ENCODE data around the gene DLX2. TPM values are rescaled to one million over a fixed set of nuclear protein-coding genes. Genes with fewer than 3 reads are reported as not detected.

DLX2 gene
- total RNA-seq, 4 donors from 2014 or later = not detected

GRCh38 chr2:172092716-172093415 lies 9.8 kb downstream of the DLX2 start:
- no peak overlapping the region for H3K27ac ChIP-seq
- TF ChIP-seq, protein P1, sequence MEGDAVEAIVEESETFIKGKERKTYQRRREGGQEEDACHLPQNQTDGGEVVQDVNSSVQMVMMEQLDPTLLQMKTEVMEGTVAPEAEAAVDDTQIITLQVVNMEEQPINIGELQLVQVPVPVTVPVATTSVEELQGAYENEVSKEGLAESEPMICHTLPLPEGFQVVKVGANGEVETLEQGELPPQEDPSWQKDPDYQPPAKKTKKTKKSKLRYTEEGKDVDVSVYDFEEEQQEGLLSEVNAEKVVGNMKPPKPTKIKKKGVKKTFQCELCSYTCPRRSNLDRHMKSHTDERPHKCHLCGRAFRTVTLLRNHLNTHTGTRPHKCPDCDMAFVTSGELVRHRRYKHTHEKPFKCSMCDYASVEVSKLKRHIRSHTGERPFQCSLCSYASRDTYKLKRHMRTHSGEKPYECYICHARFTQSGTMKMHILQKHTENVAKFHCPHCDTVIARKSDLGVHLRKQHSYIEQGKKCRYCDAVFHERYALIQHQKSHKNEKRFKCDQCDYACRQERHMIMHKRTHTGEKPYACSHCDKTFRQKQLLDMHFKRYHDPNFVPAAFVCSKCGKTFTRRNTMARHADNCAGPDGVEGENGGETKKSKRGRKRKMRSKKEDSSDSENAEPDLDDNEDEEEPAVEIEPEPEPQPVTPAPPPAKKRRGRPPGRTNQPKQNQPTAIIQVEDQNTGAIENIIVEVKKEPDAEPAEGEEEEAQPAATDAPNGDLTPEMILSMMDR (IDR thresholded peaks at IDR 0.05) = no peak
- no peak for TF ChIP-seq POLR2AphosphoS5 (IDR thresholded peaks at IDR 0.05)
- ATAC-seq = no peak
- peaks cover 100% of the 10 kb centered on the region for H3K27me3 ChIP-seq
- H3K9me3 ChIP-seq = no peaks in the 10 kb centered on the region
- H3K36me3 ChIP-seq = no peaks in the 10 kb centered on the region
- H3K4me1 ChIP-seq = peaks cover 0 to 60% (median 38%) of the 10 kb centered on the region in 3 donors
- H3K4me3 ChIP-seq = no peak overlapping the region
- 7 to 18% methylated on average over 11 to 18 of the region's 19 CpGs for WGBS, 2 donors (ENCODE audit: low coverage in 1 of 2)

DNA sequence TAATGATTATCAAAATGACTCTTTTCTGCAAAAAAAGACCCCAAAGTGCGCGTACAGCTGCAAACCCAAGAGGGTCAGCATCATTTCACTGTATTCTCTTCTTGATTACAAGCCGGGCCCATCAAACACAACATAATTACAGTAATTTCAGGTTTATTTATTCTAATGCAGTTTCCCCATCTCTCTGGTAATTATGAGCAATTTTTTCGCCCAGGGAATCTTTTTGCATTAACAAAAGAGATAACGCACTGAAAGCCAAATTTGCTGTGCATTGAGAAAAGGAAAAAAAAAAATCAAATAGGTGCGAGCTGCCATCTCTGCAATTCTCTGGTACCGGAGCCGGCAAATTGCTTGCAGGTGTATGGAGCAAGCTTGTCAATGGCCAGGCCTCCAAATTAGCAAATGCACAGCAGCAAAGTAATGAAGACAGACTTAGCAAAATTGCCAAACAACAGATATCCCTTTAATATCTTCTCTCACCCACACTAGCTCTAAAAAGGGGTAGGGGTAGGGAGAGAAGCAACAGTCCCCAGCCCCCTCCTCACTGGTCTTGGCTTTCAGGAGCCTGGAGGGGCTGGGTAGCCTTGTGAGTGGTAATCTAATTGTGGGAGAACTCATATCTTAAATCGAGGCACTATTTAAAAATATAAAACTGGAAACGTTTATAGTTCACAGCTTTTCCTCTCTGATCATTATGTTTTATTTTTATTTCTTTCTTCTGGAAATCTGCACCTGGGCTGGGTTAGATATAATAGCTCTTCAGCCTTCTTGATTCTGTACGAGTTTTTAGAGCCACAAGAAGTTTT lies 10.7 kb downstream of the DLX2 start:
- peaks cover 0 to 58% (median 35%) of the 10 kb centered on the region in 3 donors for H3K4me1 ChIP-seq
- no peak for ATAC-seq
- 18 to 26% methylated on average over 8 to 11 of the region's 11 CpGs for WGBS, 2 donors (ENCODE audit: low coverage in 1 of 2)

DNA sequence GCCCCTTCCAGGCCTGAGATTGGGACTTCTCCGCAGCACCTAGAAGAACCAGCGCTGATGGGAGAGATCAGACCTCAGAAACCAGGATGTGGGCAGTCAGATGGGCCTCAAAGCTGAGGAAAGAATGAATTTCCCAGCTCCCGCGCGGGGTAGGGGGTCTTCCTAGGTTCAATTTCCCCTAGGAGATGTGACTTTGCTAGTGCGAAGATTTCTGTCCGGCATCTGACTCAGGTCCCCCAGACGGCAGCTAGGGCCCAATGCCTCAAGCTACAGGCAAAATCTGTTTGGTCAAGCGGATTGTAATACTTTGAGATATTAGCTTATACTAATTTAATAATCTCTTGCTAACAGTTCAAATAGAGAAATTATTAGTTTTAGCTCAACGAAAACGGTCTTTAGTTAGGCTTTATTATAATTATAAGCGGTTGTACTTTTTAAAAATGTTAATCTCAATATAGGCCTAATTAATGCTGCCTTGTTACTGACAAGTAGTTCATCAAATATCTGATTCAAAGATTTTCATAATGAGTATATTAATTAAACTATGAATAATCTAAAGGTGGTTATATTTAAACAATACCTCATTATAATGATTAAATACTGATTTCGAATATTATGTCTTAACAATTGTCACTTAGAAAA lies 11.6 kb downstream of the DLX2 start:
- Histone ChIP-seq H3K27me3 (peaks cover 100% of the 10 kb centered on the region), H3K4me3 (no peak overlapping the region), H3K36me3 (no peaks in the 10 kb centered on the region), H3K4me1 (peaks cover 0 to 58% (median 35%) of the 10 kb centered on the region in 3 donors), H3K27ac (no peak overlapping the region), H3K9me3 (no peaks in the 10 kb centered on the region)
- ATAC-seq = no peak
- 8 to 15% methylated on average over 5 to 13 of the region's 13 CpGs for WGBS, 2 donors (ENCODE audit: low coverage in 1 of 2)
- TF ChIP-seq POLR2AphosphoS5 (IDR thresholded peaks at IDR 0.05) = no peak
- TF ChIP-seq, protein P1 (IDR thresholded peaks at IDR 0.05) = no peak
- TF ChIP-seq POLR2A (IDR thresholded peaks at IDR 0.05) = no peak
- TF ChIP-seq EP300 (IDR thresholded peaks at IDR 0.05) = no peak

More for the DNA sequence above, 10.7 kb downstream of the DLX2 start:
- H3K9me3 ChIP-seq = no peaks in the 10 kb centered on the region
- H3K4me3 ChIP-seq = no peak overlapping the region
- H3K27ac ChIP-seq = no peak overlapping the region
- H3K27me3 ChIP-seq = peaks cover 100% of the 10 kb centered on the region
- TF ChIP-seq EP300 (IDR thresholded peaks at IDR 0.05) (no peak), POLR2A (IDR thresholded peaks at IDR 0.05) (no peak), POLR2AphosphoS5 (IDR thresholded peaks at IDR 0.05) (no peak)
- TF ChIP-seq, protein P1 (IDR thresholded peaks at IDR 0.05) = no peak
- H3K36me3 ChIP-seq = no peaks in the 10 kb centered on the region

GRCh38 chr2:172090044-172090961 lies 12.4 kb downstream of the DLX2 start:
- Histone ChIP-seq H3K4me3 (peak overlapping the region in 1 of 2 donors; percentile 10), H3K9me3 (no peaks in the 10 kb centered on the region), H3K27me3 (peaks cover 100% of the 10 kb centered on the region), H3K36me3 (no peaks in the 10 kb centered on the region), H3K27ac (peak overlapping the region in 1 of 4 donors; percentile 9), H3K4me1 (peaks cover 0 to 58% (median 32%) of the 10 kb centered on the region in 3 donors)
- TF ChIP-seq POLR2AphosphoS5 (IDR thresholded peaks at IDR 0.05) (no peak), POLR2A (IDR thresholded peaks at IDR 0.05) (no peak)
- ATAC-seq = no peak
- WGBS, 2 donors (ENCODE audit: low coverage in 1 of 2) = 20% methylated on average over 1 of the region's 39 CpGs; no CpG with 5 or more reads in 1 of the 2 donors

All from gastroesophageal sphincter (tissue), 4 donors.